Subcutaneous abdominal adipose tissue (tissue), 5 donors: Measurements from ENCODE around the gene FADD.
A peak's percentile ranks its signal among the peaks of the same experiment; 100 is the strongest.

Source experiments
- H3K27ac ChIP-seq: one replicate; pipeline ENCODE4 v1.7.0; 2013; ENCODE audit warnings: low read depth, mild to moderate bottlenecking, inconsistent platforms, low read length, moderate library complexity
- H3K27me3 ChIP-seq, 5 donors: one replicate each; pipeline ENCODE4 v1.7.0; 2013; ENCODE audit warnings: low read length in 5 of 5, inconsistent platforms in 1 of 5; ENCODE audit not compliant: control insufficient read depth in 5 of 5, insufficient read depth in 4 of 5
- H3K36me3 ChIP-seq, 5 donors: one replicate each; pipeline ENCODE4 v1.7.0; 2013; ENCODE audit warnings: low read length in 5 of 5; ENCODE audit not compliant: control insufficient read depth in 5 of 5, insufficient read depth in 5 of 5
- H3K4me1 ChIP-seq, 5 donors: one replicate each; pipeline ENCODE4 v1.7.0; 2013; ENCODE audit warnings: low read length in 5 of 5, mild to moderate bottlenecking in 3 of 5, moderate library complexity in 1 of 5; ENCODE audit not compliant: control insufficient read depth in 5 of 5, insufficient read depth in 5 of 5
- H3K4me3 ChIP-seq, 5 donors: one replicate each; pipeline ENCODE4 v1.7.0; 2013; ENCODE audit warnings: low read length in 5 of 5, low read depth in 1 of 5
- H3K9ac ChIP-seq, 5 donors: one replicate each; pipeline ENCODE4 v1.7.0; 2013; ENCODE audit warnings: low read length in 5 of 5, mild to moderate bottlenecking in 4 of 5, moderate library complexity in 3 of 5
- H3K9me3 ChIP-seq, 5 donors: one replicate each; pipeline ENCODE4 v1.7.0; 2013; ENCODE audit warnings: low read length in 5 of 5; ENCODE audit not compliant: control insufficient read depth in 5 of 5
- donor health status: healthy.
- donor health status: healthy.
- donor health status: healthy.
- donor health status: healthy.
- donor health status: healthy.

Gene FADD

GRCh38 chr11:70201882-70202861 is 924 bp upstream of the FADD start:
- H3K27ac ChIP-seq: peak overlapping the region; percentile 85
- no peaks in the 10 kb centered on the region for H3K27me3 ChIP-seq
- no peaks in the 10 kb centered on the region for H3K9me3 ChIP-seq
- H3K9ac ChIP-seq: peak overlapping the region in 2 of 5 donors; percentile 89 to 95
- peaks cover 0 to 23% (median 20%) of the 10 kb centered on the region in 5 donors for H3K36me3 ChIP-seq
- H3K4me1 ChIP-seq: peaks cover 6 to 43% (median 28%) of the 10 kb centered on the region in 5 donors
- H3K4me3 ChIP-seq: peak overlapping the region; percentile 64 to 97 (median 91)

DNA sequence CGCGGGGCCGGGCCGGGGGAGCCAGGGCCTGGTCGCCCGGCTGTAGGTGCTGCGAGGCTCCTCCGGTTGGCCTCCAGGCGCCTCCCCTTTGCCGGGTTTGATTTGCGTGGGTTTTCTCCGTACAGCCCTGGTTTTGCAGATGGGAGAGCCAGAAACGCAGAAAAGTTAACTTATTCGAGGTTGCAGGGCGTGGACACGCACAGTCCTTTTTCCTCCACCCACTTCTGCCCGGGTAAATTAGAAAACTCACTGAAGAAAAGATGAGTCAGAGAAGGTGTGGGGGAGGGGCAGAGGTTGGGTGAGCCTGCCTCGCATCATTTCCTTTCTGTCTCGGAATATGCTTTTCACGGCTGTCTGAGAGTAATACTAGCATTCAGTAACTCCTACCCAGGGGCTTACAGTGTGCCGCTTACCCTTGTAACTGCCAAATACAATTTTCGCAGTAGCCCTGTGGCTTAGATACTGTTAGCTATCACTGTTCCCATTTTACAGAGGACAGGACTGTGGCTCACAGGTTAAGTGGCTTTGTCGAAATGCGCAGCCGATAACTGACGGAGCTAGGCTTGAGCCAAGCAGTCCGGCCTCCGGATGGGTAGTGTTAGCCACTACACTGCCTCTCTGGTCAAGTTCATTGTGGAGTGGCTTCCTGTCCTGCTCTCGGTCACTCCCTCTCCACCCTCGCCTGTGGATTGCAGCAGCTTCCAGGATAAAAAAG is 812 bp downstream of the FADD start:
- H3K27ac ChIP-seq: peak overlapping the region; percentile 85
- peaks cover 0 to 40% (median 37%) of the 10 kb centered on the region in 5 donors for H3K36me3 ChIP-seq
- H3K27me3 ChIP-seq: no peaks in the 10 kb centered on the region
- peak overlapping the region; percentile 85 to 99 (median 95) for H3K9ac ChIP-seq
- no peaks in the 10 kb centered on the region for H3K9me3 ChIP-seq
- H3K4me1 ChIP-seq: peaks cover 6 to 47% (median 28%) of the 10 kb centered on the region in 5 donors
- peak overlapping the region; percentile 88 to 97 (median 92) for H3K4me3 ChIP-seq

- H3K9ac ChIP-seq: peak overlapping the region; percentile 85 to 99 (median 95)
- H3K4me3 ChIP-seq: peak overlapping the region; percentile 88 to 97 (median 92)
- H3K4me1 ChIP-seq: peaks cover 6 to 49% (median 29%) of the 10 kb centered on the region in 5 donors
- peak overlapping the region; percentile 85 for H3K27ac ChIP-seq
- H3K27me3 ChIP-seq: no peaks in the 10 kb centered on the region
- H3K36me3 ChIP-seq: peaks cover 0 to 45% (median 40%) of the 10 kb centered on the region in 5 donors
- no peaks in the 10 kb centered on the region for H3K9me3 ChIP-seq
These were observed 1.3 kb downstream of the FADD start for GRCh38 chr11:70204466-70204799.

DNA sequence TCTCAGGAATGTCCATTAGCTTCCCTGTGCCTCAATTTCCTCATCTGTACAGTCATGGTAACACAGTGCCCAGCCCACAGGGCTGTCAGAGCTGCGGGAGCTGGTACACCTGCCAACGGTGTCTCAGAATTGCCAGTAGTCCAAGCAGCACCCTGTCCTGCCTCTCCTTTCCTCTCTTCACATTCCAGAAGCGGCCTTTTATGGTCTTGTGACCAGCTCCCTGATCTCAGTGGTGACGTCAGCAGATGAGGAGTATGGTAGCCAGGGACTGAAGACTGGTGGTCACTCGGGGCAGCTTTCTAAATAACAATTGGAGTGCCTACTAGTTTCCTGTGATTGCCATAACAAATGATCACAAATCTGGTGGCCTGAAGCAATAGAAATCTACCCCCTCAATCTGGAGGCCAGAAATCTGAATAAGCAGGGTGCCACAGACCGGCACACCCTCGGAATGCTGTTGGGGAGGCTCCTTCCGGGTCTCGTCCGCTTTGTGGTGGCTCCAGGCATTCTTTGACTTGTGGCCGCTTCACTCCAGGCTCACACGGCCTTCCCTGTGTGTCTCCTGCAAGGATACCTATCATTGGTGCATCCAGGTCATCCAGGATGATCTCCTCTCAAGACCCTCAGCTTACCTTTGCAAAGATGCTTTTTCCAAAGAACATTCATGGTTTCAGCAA is 2.1 kb downstream of the FADD start:
- H3K27me3 ChIP-seq: no peaks in the 10 kb centered on the region
- peaks cover 6 to 56% (median 33%) of the 10 kb centered on the region in 5 donors for H3K4me1 ChIP-seq
- H3K27ac ChIP-seq: peak overlapping the region; percentile 85
- peak overlapping the region in 2 of 5 donors; percentile 21 to 99 for H3K9ac ChIP-seq
- H3K36me3 ChIP-seq: peaks cover 0 to 46% (median 40%) of the 10 kb centered on the region in 5 donors
- H3K4me3 ChIP-seq: peak overlapping the region in 2 of 5 donors; percentile 95 to 97
- H3K9me3 ChIP-seq: no peaks in the 10 kb centered on the region

DNA sequence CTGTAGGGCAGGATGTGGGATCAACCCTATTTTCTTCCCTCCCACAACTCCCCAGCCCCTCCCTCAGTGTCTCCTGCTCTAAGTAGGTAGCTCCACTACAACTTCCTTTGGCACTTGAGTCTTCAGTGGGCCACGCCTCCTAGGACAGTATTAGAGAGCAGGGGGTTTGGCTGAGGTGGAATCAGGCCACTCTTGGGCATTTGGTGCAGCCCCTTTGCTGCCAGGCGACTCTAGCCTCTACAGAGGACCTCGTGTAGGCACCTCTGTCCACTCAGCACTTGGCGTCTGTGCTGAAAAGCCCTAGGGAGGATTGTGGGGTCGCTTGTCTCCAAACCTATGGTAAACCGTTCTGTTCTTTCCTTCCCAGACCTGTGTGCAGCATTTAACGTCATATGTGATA is 2.7 kb downstream of the FADD start:
- Histone ChIP-seq H3K27ac (peak overlapping the region; percentile 85), H3K27me3 (no peaks in the 10 kb centered on the region), H3K36me3 (peaks cover 0 to 46% (median 40%) of the 10 kb centered on the region in 5 donors), H3K9ac (peak overlapping the region in 1 of 5 donors; percentile 17), H3K9me3 (no peaks in the 10 kb centered on the region), H3K4me3 (no peak overlapping the region), H3K4me1 (peaks cover 11 to 62% (median 37%) of the 10 kb centered on the region in 5 donors)

GRCh38 chr11:70206226-70206981 is 3.3 kb downstream of the FADD start:
- H3K4me3 ChIP-seq: no peak overlapping the region
- H3K27me3 ChIP-seq: no peaks in the 10 kb centered on the region
- no peaks in the 10 kb centered on the region for H3K9me3 ChIP-seq
- H3K27ac ChIP-seq: peak overlapping the region; percentile 85
- H3K9ac ChIP-seq: no peak overlapping the region
- peaks cover 11 to 64% (median 37%) of the 10 kb centered on the region in 5 donors for H3K4me1 ChIP-seq
- H3K36me3 ChIP-seq: peaks cover 0 to 46% (median 40%) of the 10 kb centered on the region in 5 donors

DNA sequence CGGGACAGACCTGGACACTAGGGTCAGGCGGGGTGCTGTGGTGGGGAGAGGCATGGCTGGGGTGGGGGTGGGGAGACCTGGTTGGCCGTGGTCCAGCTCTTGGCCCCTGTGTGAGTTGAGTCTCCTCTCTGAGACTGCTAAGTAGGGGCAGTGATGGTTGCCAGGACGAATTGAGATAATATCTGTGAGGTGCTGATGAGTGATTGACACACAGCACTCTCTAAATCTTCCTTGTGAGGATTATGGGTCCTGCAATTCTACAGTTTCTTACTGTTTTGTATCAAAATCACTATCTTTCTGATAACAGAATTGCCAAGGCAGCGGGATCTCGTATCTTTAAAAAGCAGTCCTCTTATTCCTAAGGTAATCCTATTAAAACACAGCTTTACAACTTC is 3.9 kb downstream of the FADD start:
- Histone ChIP-seq H3K4me1 (peaks cover 11 to 64% (median 37%) of the 10 kb centered on the region in 5 donors), H3K9ac (peak overlapping the region in 1 of 5 donors; percentile 17), H3K27me3 (no peaks in the 10 kb centered on the region), H3K4me3 (no peak overlapping the region), H3K36me3 (peaks cover 0 to 46% (median 40%) of the 10 kb centered on the region in 5 donors), H3K9me3 (no peaks in the 10 kb centered on the region), H3K27ac (peak overlapping the region; percentile 85)

GRCh38 chr11:70207531-70208131 is 4.5 kb downstream of the FADD start:
- peak overlapping the region in 1 of 5 donors; percentile 17 for H3K9ac ChIP-seq
- H3K4me3 ChIP-seq: no peak overlapping the region
- H3K36me3 ChIP-seq: peaks cover 0 to 46% (median 40%) of the 10 kb centered on the region in 5 donors
- no peaks in the 10 kb centered on the region for H3K27me3 ChIP-seq
- peak overlapping the region; percentile 85 for H3K27ac ChIP-seq
- H3K4me1 ChIP-seq: peaks cover 11 to 67% (median 34%) of the 10 kb centered on the region in 5 donors
- H3K9me3 ChIP-seq: no peaks in the 10 kb centered on the region
